ENCODE data around the gene ICE2.
"Not testable (repeated sequence)": the region's sequence is repeated elsewhere in the genome, so short reads cannot be mapped to it uniquely, and the experiment has no call there.

The ICE2 gene

GRCh38 chr15:60448668-60449360 is 30.1 kb downstream of the ICE2 start:
- DNase-seq (ENCODE audit: low read depth) = no peak

GRCh38 chr15:60444289-60444912 is 34.5 kb downstream of the ICE2 start:
- DNase-seq (ENCODE audit: low read depth) = no peak

GRCh38 chr15:60442763-60443162 is 36.2 kb downstream of the ICE2 start:
- no peak for DNase-seq (ENCODE audit: low read depth)

GRCh38 chr15:60442031-60442650 is 36.8 kb downstream of the ICE2 start:
- DNase-seq (ENCODE audit: low read depth) = no peak

- no peak for DNase-seq (ENCODE audit: low read depth)
Measured at GRCh38 chr15:60441331-60441730, 37.6 kb downstream of the ICE2 start.

- no peak for DNase-seq (ENCODE audit: low read depth)
Measured at GRCh38 chr15:60438646-60439045, 40.3 kb downstream of the ICE2 start.

GRCh38 chr15:60428935-60429334 is 50.0 kb downstream of the ICE2 start:
- no peak for DNase-seq (ENCODE audit: low read depth)

- DNase-seq (ENCODE audit: low read depth) = no peak
Measured at GRCh38 chr15:60426870-60427508, 52.0 kb downstream of the ICE2 start.

- no peak for DNase-seq (ENCODE audit: low read depth)
Measured at GRCh38 chr15:60425461-60425860, 53.5 kb downstream of the ICE2 start.

- no peak for DNase-seq (ENCODE audit: low read depth)
Measured at GRCh38 chr15:60424006-60424405, 54.9 kb downstream of the ICE2 start.

GRCh38 chr15:60423537-60423936 is 55.4 kb downstream of the ICE2 start:
- no peak for DNase-seq (ENCODE audit: low read depth)

- DNase-seq (ENCODE audit: low read depth) = no peak
Measured at GRCh38 chr15:60421544-60421943, 57.4 kb downstream of the ICE2 start.

GRCh38 chr15:60420203-60420716 is 58.7 kb downstream of the ICE2 start:
- DNase-seq (ENCODE audit: low read depth) = no peak

- DNase-seq (ENCODE audit: low read depth) = no peak
Measured at GRCh38 chr15:60419753-60420152, 59.2 kb downstream of the ICE2 start.

- no peak for DNase-seq (ENCODE audit: low read depth)
Measured at GRCh38 chr15:60418096-60418495, 60.8 kb downstream of the ICE2 start.

- DNase-seq (ENCODE audit: low read depth) = no peak
Measured at GRCh38 chr15:60417112-60417511, 61.8 kb downstream of the ICE2 start.

- DNase-seq (ENCODE audit: low read depth) = no peak
Measured at GRCh38 chr15:60416484-60416883, 62.5 kb downstream of the ICE2 start.

GRCh38 chr15:60414016-60414682 is 64.8 kb downstream of the ICE2 start:
- DNase-seq (ENCODE audit: low read depth) = no peak

- DNase-seq (ENCODE audit: low read depth) = no peak
Measured at GRCh38 chr15:60413231-60413824, 65.6 kb downstream of the ICE2 start.

- not testable (repeated sequence) for DNase-seq (ENCODE audit: low read depth)
Measured at GRCh38 chr15:60412807-60413206, 66.1 kb downstream of the ICE2 start.

GRCh38 chr15:60411774-60412425 is 67.0 kb downstream of the ICE2 start:
- DNase-seq (ENCODE audit: low read depth) = no peak

All from T-helper 22 cell (primary cell).